ENCODE measurements around the gene TSPY8. TPM values are rescaled to one million over a fixed set of nuclear protein-coding genes. Genes with fewer than 3 reads are reported as not detected.
"Not testable (repeated sequence)": the region's sequence is repeated elsewhere in the genome, so short reads cannot be mapped to it uniquely, and the experiment has no call there.

TSPY8 gene
- not detected for total RNA-seq
- not detected for polyA plus RNA-seq (ENCODE audit: insufficient read depth in 1 of 8, insufficient read length in 8 of 8, low replicate concordance in 1 of 8)
- long read RNA-seq, donor 1: 0 reads
- long read RNA-seq, donor 2: 0 reads
- long read RNA-seq, donor 3: 0 reads
- long read RNA-seq, donor 4: 0 reads
- long read RNA-seq, donor 5: 0 reads
- long read RNA-seq, donor 6: 0 reads
- long read RNA-seq, donor 7: 0 reads
- long read RNA-seq, donor 8: 0 reads
- long read RNA-seq, donor 9: 0 reads
- long read RNA-seq, donor 10: 0 reads
- long read RNA-seq, donor 11: 0 reads

- H3K9me3 ChIP-seq (replicated peaks; ENCODE audit: control insufficient read depth, low read depth, low read length); H3K4me1 ChIP-seq (ENCODE audit: control insufficient read depth, insufficient read depth, low read length); DNase-seq; H3K36me3 ChIP-seq (ENCODE audit: control insufficient read depth, insufficient read depth, low read length); H3K27me3 ChIP-seq (ENCODE audit: control insufficient read depth, insufficient read depth, low read length); H3K27ac ChIP-seq (ENCODE audit: low read length); H3K4me3 ChIP-seq (ENCODE audit: low read length): not testable (repeated sequence)
- WGBS (ENCODE audit: insufficient coverage): no CpG with 5 or more reads among the region's 25 CpGs
Observed at GRCh38 chrY:9357497-9357896, at the start of gene TSPY8. Gene TSPY8, plus strand, starts transcription at chrY:9357797. Its CDS starts 46 bp downstream, at chrY:9357843.

GRCh38 chrY:9320996-9321395, 36.6 kb upstream of the TSPY8 start:
- H3K4me3 ChIP-seq (ENCODE audit: low read length): no peak overlapping the region
- WGBS (ENCODE audit: insufficient coverage): no CpG with 5 or more reads among the region's 7 CpGs
- no peaks in the 10 kb centered on the region for H3K9me3 ChIP-seq (replicated peaks; ENCODE audit: control insufficient read depth, low read depth, low read length)
- H3K4me1 ChIP-seq (ENCODE audit: control insufficient read depth, insufficient read depth, low read length): no peaks in the 10 kb centered on the region
- no peaks in the 10 kb centered on the region for H3K36me3 ChIP-seq (ENCODE audit: control insufficient read depth, insufficient read depth, low read length)
- no peak for DNase-seq
- no peaks in the 10 kb centered on the region for H3K27me3 ChIP-seq (ENCODE audit: control insufficient read depth, insufficient read depth, low read length)
- H3K27ac ChIP-seq (ENCODE audit: low read length): no peak overlapping the region

- not testable (repeated sequence) for H3K4me3 ChIP-seq (ENCODE audit: low read length); H3K27ac ChIP-seq (ENCODE audit: low read length); H3K9me3 ChIP-seq (replicated peaks; ENCODE audit: control insufficient read depth, low read depth, low read length); H3K36me3 ChIP-seq (ENCODE audit: control insufficient read depth, insufficient read depth, low read length); H3K27me3 ChIP-seq (ENCODE audit: control insufficient read depth, insufficient read depth, low read length); H3K4me1 ChIP-seq (ENCODE audit: control insufficient read depth, insufficient read depth, low read length); DNase-seq
- WGBS (ENCODE audit: insufficient coverage): no CpG with 5 or more reads among the region's 26 CpGs
Observed at GRCh38 chrY:9337164-9337563, 20.4 kb upstream of the TSPY8 start, which contains the start of gene TSPY4. Gene TSPY4, plus strand, starts transcription at chrY:9337464. Its CDS starts 46 bp downstream, at chrY:9337510.

GRCh38 chrY:9396527-9396926, 38.9 kb downstream of the TSPY8 start:
- H3K27me3 ChIP-seq (ENCODE audit: control insufficient read depth, insufficient read depth, low read length); H3K36me3 ChIP-seq (ENCODE audit: control insufficient read depth, insufficient read depth, low read length); DNase-seq; H3K27ac ChIP-seq (ENCODE audit: low read length); H3K4me1 ChIP-seq (ENCODE audit: control insufficient read depth, insufficient read depth, low read length); H3K9me3 ChIP-seq (replicated peaks; ENCODE audit: control insufficient read depth, low read depth, low read length); H3K4me3 ChIP-seq (ENCODE audit: low read length): not testable (repeated sequence)
- WGBS (ENCODE audit: insufficient coverage): no CpG with 5 or more reads among the region's 26 CpGs

- not testable (repeated sequence) for DNase-seq
Observed at GRCh38 chrY:9398121-9398520, 40.5 kb downstream of the TSPY8 start, which contains the start of gene TSPY3. Gene TSPY3, plus strand, starts transcription at chrY:9398421. Its CDS starts 46 bp downstream, at chrY:9398467.

More at GRCh38 chrY:9398121-9398520, 40.5 kb downstream of the TSPY8 start, which contains the start of gene TSPY3:
- not testable (repeated sequence) for H3K4me3 ChIP-seq (ENCODE audit: low read length); H3K27ac ChIP-seq (ENCODE audit: low read length); H3K27me3 ChIP-seq (ENCODE audit: control insufficient read depth, insufficient read depth, low read length); H3K4me1 ChIP-seq (ENCODE audit: control insufficient read depth, insufficient read depth, low read length); H3K36me3 ChIP-seq (ENCODE audit: control insufficient read depth, insufficient read depth, low read length); H3K9me3 ChIP-seq (replicated peaks; ENCODE audit: control insufficient read depth, low read depth, low read length)
- no CpG with 5 or more reads among the region's 26 CpGs for WGBS (ENCODE audit: insufficient coverage)

Other genes with a start within 250 kb of the TSPY8 start
- gene TSPY4, start 20.3 kb upstream of the TSPY8 start, total RNA-seq: not detected
- gene TSPY4, start 20.3 kb upstream of the TSPY8 start, polyA plus RNA-seq (ENCODE audit: insufficient read depth in 1 of 8, insufficient read length in 8 of 8, low replicate concordance in 1 of 8): not detected
- not detected for gene TSPY3, start 40.6 kb downstream of the TSPY8 start, total RNA-seq
- gene TSPY3, start 40.6 kb downstream of the TSPY8 start, polyA plus RNA-seq (ENCODE audit: insufficient read depth in 1 of 8, insufficient read length in 8 of 8, low replicate concordance in 1 of 8): not detected
- not detected for gene TSPY1, start 109.2 kb downstream of the TSPY8 start, total RNA-seq
- not detected for gene TSPY1, start 109.2 kb downstream of the TSPY8 start, polyA plus RNA-seq (ENCODE audit: insufficient read depth in 1 of 8, insufficient read length in 8 of 8, low replicate concordance in 1 of 8)
- gene TSPY9, start 129.5 kb downstream of the TSPY8 start, total RNA-seq: not detected
- not detected for gene TSPY9, start 129.5 kb downstream of the TSPY8 start, polyA plus RNA-seq (ENCODE audit: insufficient read depth in 1 of 8, insufficient read length in 8 of 8, low replicate concordance in 1 of 8)
- not detected for gene TSPY10, start 170.1 kb downstream of the TSPY8 start, total RNA-seq
- not detected for gene TSPY10, start 170.1 kb downstream of the TSPY8 start, polyA plus RNA-seq (ENCODE audit: insufficient read depth in 1 of 8, insufficient read length in 8 of 8, low replicate concordance in 1 of 8)